Caco-2 (cell line): Measurements from ENCODE around the gene TAS2R20. TPM values are rescaled to one million over a fixed set of nuclear protein-coding genes. Genes with fewer than 3 reads are reported as not detected.

Experiments used
- BruUV-seq: library from RNA; stranded (reverse); fragments of 400-500 nt; replicated peaks from 2 replicates; lab custom pipeline; 2021; lab: Mats Ljungman, UMichigan
- CTCF ChIA-PET: fragments of 300-600 bp; sonication (Branson Sonifier 250); formaldehyde crosslinking; loops from one replicate; lab custom pipeline; 2022; ENCODE audit warnings: antibody characterized with exemption; lab: Charles Lee
- POLR2A ChIA-PET: fragments of 300-600 bp; sonication (Branson Sonifier 250); formaldehyde crosslinking; loops from one replicate; lab custom pipeline; 2022; ENCODE audit warnings: antibody characterized with exemption; lab: Charles Lee
- DNase-seq, 2 experiments: peaks; one replicate each; pipeline versions ENCODE4 v3.0.0 to v3.0.0-alpha.2; 2020 to 2022
- H3K27me3 ChIP-seq: replicated peaks from 2 replicates; pipeline ENCODE4 v1.6.0; 2011; ENCODE audit warnings: low read length; ENCODE audit not compliant: control insufficient read depth, insufficient read depth
- H3K36me3 ChIP-seq: 2 replicates; pipeline ENCODE4 v1.5.1; 2011; ENCODE audit warnings: low read length; ENCODE audit not compliant: control insufficient read depth, insufficient read depth
- H3K4me1 ChIP-seq: fragments of 250-450 bp; sonication (Bioruptor Pico); 2 replicates; pipeline ENCODE4 v1.5.1; 2020; ENCODE audit warnings: mild to moderate bottlenecking
- H3K4me3 ChIP-seq: 2 replicates; pipeline ENCODE4 v1.5.1; 2011; ENCODE audit warnings: low read depth, mild to moderate bottlenecking, control low read depth, low read length
- H3K9me3 ChIP-seq: fragments of 250-450 bp; sonication (Bioruptor Pico); 2 replicates; pipeline ENCODE4 v1.5.1; 2020; ENCODE audit warnings: mild to moderate bottlenecking, moderate library complexity
- H3K27ac Mint-ChIP-seq: one replicate; pipeline ENCODE4 v1.8.0; 2022; ENCODE audit warnings: mixed read lengths; ENCODE audit not compliant: unreplicated experiment
- H3K27me3 Mint-ChIP-seq: one replicate; pipeline ENCODE4 v1.8.0; 2022; ENCODE audit warnings: mixed read lengths; ENCODE audit not compliant: insufficient read depth, unreplicated experiment
- H3K36me3 Mint-ChIP-seq: one replicate; pipeline ENCODE4 v1.8.0; 2022; ENCODE audit warnings: mild to moderate bottlenecking, mixed read lengths; ENCODE audit not compliant: insufficient read depth, unreplicated experiment
- H3K4me1 Mint-ChIP-seq: one replicate; pipeline ENCODE4 v1.8.0; 2022; ENCODE audit warnings: low read depth, mixed read lengths; ENCODE audit not compliant: unreplicated experiment
- H3K4me3 Mint-ChIP-seq: one replicate; pipeline ENCODE4 v1.8.0; 2022; ENCODE audit warnings: mild to moderate bottlenecking, moderate library complexity, mixed read lengths; ENCODE audit not compliant: unreplicated experiment
- H3K9me3 Mint-ChIP-seq: one replicate; pipeline ENCODE4 v1.8.0; 2022; ENCODE audit warnings: mixed read lengths; ENCODE audit not compliant: unreplicated experiment
- CTCF ChIP-seq, 2 experiments: fragments of 200-600 bp in 1 of 2; IDR thresholded peaks; 1 replicate in 1 of 2; 2 replicates in 1 of 2; pipeline versions ENCODE4 v1.5.1 to v1.8.0; 2011 to 2022; ENCODE audit warnings: antibody characterized with exemption in 1 of 2, control low read depth in 1 of 2, inconsistent platforms in 1 of 2, low read depth in 1 of 2, low read length in 1 of 2, mild to moderate bottlenecking in 1 of 2, moderate library complexity in 1 of 2; ENCODE audit not compliant: insufficient read depth in 1 of 2, severe bottlenecking in 1 of 2, unreplicated experiment in 1 of 2
- intact Hi-C: fragments of 100-400 bp; cut with micrococcal nuclease; formaldehyde crosslinking; loops from one replicate; pipeline ENCODE4 v1.10.0; 2022; ENCODE audit not compliant: unreplicated experiment
- total RNA-seq: library from RNA; stranded (reverse); gene quantifications from 2 replicates; pipeline ENCODE4 v1.2.3, GENCODE V29; 2022

TAS2R20 gene
- total RNA-seq, 1 experiment from 2014 or later, result 2.2 TPM

GRCh38 chr12:10968765-10969456 is 29.2 kb downstream of the TAS2R20 start:
- Histone ChIP-seq H3K4me3 (no peak overlapping the region), H3K27me3 (no peaks in the 10 kb centered on the region), H3K4me1 (peaks cover 6% of the 10 kb centered on the region), H3K36me3 (no peaks in the 10 kb centered on the region), H3K9me3 (no peaks in the 10 kb centered on the region)
- Mint-ChIP-seq H3K27me3 (no peaks in the 10 kb centered on the region), H3K4me3 (no peak overlapping the region), H3K36me3 (no peaks in the 10 kb centered on the region), H3K4me1 (peaks cover 8% of the 10 kb centered on the region), H3K27ac (no peak overlapping the region), H3K9me3 (no peaks in the 10 kb centered on the region)
- DNase-seq, result no peak
- no peak for TF ChIP-seq CTCF (IDR thresholded peaks at IDR 0.05; ENCODE audit: insufficient read depth in 1 of 2, low read depth in 1 of 2, low read length in 1 of 2, severe bottlenecking in 1 of 2, unreplicated experiment in 1 of 2)
- no TSS peak for BruUV-seq
- POLR2A ChIA-PET, result no interaction called here
- intact Hi-C loops, result no loop called here
- CTCF ChIA-PET, result no interaction called here

DNA sequence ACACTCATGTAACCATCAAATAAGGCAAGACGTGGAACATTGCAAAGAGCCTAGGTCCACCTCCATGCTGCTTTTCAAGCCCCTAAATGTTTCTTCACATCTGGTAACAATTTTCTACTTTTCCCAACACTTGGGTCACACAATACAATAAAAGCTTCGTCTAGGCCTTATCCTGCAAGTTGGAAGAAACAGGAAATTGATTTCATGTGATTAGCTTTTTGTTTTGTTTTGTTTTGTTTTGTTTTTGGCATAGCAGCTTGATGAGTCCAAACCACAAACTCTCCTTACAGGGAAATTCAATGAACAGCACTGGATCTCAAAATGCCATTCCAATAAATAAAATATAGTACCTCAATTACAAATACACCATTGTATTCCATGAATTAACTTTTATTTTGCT is 30.7 kb downstream of the TAS2R20 start:
- peaks cover 6% of the 10 kb centered on the region for H3K4me1 ChIP-seq
- no peaks in the 10 kb centered on the region for H3K36me3 ChIP-seq
- H3K4me3 Mint-ChIP-seq, result no peak overlapping the region
- H3K4me1 Mint-ChIP-seq, result peaks cover 8% of the 10 kb centered on the region
- H3K36me3 Mint-ChIP-seq, result no peaks in the 10 kb centered on the region
- BruUV-seq, result no TSS peak
- intact Hi-C loops, result no loop called here
- DNase-seq, result no peak
- no peak for TF ChIP-seq CTCF (IDR thresholded peaks at IDR 0.05; ENCODE audit: insufficient read depth in 1 of 2, low read depth in 1 of 2, low read length in 1 of 2, severe bottlenecking in 1 of 2, unreplicated experiment in 1 of 2)
- no peaks in the 10 kb centered on the region for H3K27me3 Mint-ChIP-seq
- H3K4me3 ChIP-seq, result no peak overlapping the region
- ChIA-PET POLR2A (no interaction called here), CTCF (no interaction called here)
- no peaks in the 10 kb centered on the region; the same call in 1 of the 2 replicates for H3K9me3 ChIP-seq
- H3K27ac Mint-ChIP-seq, result no peak overlapping the region
- H3K9me3 Mint-ChIP-seq, result no peaks in the 10 kb centered on the region
- no peaks in the 10 kb centered on the region for H3K27me3 ChIP-seq

GRCh38 chr12:10966314-10966713 is 31.8 kb downstream of the TAS2R20 start:
- H3K36me3 Mint-ChIP-seq, result no peaks in the 10 kb centered on the region
- no peak for DNase-seq
- peaks cover 6% of the 10 kb centered on the region for H3K4me1 ChIP-seq
- H3K27me3 Mint-ChIP-seq, result no peaks in the 10 kb centered on the region
- peaks cover 8% of the 10 kb centered on the region for H3K4me1 Mint-ChIP-seq
- BruUV-seq, result no TSS peak
- no peak overlapping the region for H3K4me3 ChIP-seq
- no peaks in the 10 kb centered on the region for H3K9me3 Mint-ChIP-seq
- POLR2A ChIA-PET, result no interaction called here
- intact Hi-C loops, result no loop called here
- TF ChIP-seq CTCF (IDR thresholded peaks at IDR 0.05; ENCODE audit: insufficient read depth in 1 of 2, low read depth in 1 of 2, low read length in 1 of 2, severe bottlenecking in 1 of 2, unreplicated experiment in 1 of 2), result no peak
- no peak overlapping the region for H3K4me3 Mint-ChIP-seq
- no peaks in the 10 kb centered on the region for H3K27me3 ChIP-seq
- CTCF ChIA-PET, result interaction anchor here (0.7 kb wide), 1 partner anchor 483 kb away, joined by 7 read pairs; no protein-coding TSS in a partner anchor
- no peak overlapping the region for H3K27ac Mint-ChIP-seq
- H3K36me3 ChIP-seq, result no peaks in the 10 kb centered on the region
- no peaks in the 10 kb centered on the region; the same call in 1 of the 2 replicates for H3K9me3 ChIP-seq
